DND-41 (cell line): ENCODE data around the gene PCNT.

Experiments
- CTCF ChIP-seq: IDR thresholded peaks from 2 replicates; pipeline ENCODE4 v1.5.1; 2012; ENCODE audit warnings: borderline replicate concordance, low read length, moderate library complexity, mild to moderate bottlenecking; ENCODE audit not compliant: poor library complexity, severe bottlenecking; ENCODE audit errors: extremely low read depth
- EZH2 ChIP-seq: IDR thresholded peaks from 3 replicates; pipeline ENCODE4 v1.6.1; 2012; ENCODE audit warnings: borderline replicate concordance, low read depth, mild to moderate bottlenecking, moderate library complexity, low read length, inconsistent platforms; ENCODE audit not compliant: severe bottlenecking

- TF ChIP-seq CTCF (no peak), EZH2 (no peak)
Observed at GRCh38 chr21:46379105-46379504, 55.1 kb downstream of the PCNT start.
